EL (cell line): Measurements from ENCODE around the gene PLPPR3.
"Not testable (repeated sequence)": the region's sequence is repeated elsewhere in the genome, so short reads cannot be mapped to it uniquely, and the experiment has no call there.

Experiments used
- DNase-seq: peaks from one replicate; pipeline ENCODE4 v3.0.0-alpha.2; 2016

Gene PLPPR3

DNA sequence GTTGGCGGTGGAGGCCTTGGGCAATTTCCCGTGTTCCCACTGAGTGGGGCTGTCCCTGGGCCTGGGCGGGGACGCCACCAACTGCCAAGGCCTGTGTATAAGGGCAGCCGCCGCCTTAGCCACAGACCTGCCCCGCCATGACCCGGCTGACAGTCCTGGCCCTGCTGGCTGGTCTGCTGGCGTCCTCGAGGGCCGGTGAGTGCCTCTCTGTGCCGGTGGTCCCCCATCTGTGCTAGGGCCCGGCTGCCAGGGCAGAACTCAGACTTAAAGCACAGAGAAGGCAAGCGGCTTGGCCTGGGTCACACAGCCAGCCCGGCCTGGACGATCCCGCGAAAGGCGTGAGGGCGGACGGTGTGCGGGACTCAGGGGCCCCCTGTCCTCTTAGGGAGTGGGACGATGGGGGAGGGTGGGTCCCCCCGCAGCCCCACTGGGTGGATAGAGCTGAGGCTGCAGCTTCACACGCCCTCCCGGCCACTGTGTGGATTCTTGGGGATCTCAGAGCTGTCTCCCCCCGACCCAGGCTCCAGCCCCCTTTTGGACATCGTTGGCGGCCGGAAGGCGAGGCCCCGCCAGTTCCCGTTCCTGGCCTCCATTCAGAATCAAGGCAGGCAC lies 6.1 kb upstream of the PLPPR3 start, which contains the start of gene AZU1:
TSS of gene AZU1 (plus strand) at position 128 of the 612 bp plus-strand sequence. CDS start at position 138, 10 bp downstream.
- no peak for DNase-seq

DNA sequence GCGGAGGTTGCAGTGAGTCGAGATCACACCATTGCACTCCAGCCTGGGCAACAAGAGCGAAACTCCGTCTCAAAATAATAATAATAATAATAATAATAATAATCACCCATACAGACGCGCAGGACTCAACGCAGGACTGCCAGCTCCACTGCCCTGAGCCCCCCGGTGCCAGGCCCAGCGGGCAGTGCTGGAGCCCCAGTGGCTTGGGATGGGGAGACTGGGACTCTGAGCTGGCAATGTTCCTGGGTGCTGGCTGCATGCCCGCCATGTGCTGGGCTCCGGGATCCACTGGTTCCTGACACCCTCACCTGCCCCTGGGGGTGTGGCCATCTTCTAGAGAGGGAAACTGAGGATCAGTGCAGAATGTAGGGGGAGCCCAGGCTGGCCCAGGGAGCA lies 5.6 kb upstream of the PLPPR3 start:
- DNase-seq: no peak

DNA sequence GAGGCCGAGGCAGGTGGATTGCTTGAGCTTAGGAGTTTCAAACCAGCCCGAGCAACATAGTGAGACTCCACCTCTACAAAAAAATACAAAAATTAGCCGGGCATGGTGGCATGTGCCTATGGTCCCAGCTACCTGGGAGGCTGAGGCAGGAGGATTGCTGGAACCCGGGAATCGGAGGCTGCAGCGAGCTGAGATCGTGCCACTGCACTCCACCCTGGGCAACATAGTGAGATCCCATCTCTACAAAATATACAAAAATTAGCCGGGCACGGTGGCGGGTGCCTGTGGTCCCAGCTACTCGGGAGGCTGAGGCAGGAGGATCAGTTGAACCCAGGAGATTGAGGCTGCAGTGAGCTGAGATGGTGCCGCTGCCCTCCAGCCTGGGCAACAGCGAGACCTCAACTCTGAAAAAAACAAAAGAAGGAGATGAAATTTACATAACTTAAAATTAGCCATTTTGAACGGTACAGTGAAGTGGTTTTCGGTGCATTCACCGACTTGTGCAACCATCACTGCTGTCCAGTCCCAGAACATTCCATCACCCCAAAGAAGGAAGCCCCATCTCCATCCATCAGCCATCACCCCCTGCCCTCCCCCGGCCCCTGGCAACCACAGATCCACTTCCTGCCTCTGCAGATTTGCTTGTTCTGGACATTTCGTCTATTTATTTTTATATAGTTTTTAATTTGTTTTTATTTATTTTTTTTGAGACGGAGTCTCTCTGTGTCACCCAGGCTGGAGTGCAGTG lies 4.3 kb upstream of the PLPPR3 start:
- DNase-seq: no peak

DNA sequence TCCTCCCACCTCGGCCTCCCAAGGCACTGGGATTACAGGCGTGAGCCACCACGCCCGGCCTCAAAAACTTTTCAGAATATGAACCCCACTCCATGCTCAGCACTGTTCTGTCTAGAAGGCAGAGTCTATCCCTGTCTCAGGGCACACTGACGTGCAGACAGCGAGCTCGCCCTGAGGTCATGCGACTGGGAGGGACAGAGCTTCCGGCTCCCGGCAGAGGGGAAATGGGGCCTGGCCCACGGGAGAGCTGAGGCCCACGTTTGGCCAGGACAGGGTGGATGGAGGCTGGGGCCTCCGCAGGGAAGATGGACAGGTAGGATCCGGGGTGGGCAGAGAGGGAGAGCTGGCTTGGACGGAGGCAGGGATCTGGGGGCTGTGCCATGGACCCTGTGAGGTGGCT lies 3.1 kb upstream of the PLPPR3 start:
- DNase-seq: no peak

DNA sequence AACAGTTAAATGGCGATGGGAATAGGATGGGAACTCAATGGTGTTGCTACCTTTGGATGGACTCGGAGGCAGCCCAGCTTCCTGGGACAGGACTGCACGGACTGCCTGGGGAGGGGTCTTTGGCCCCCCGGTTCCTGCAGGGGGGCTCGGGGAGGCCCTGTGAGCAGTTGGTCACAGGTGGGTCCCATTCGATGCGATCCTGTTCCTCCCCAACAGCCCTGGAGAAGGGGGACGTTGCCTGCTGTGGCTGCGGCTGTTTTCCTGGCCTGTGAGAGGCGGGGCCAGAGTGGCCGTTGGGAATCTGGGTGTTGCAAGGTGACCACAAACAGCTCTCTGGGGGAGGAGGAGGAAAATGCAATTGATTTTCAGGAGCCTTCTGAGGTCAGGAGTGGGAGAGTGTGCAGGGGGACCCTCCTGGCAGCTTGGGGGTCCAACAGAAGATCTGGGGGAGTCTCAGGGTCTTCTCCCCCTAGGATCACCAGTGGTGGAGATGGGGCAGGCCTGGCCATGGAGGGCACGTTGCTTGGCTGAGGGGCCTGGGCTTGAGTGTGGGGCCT lies 1.9 kb upstream of the PLPPR3 start:
- DNase-seq: no peak

DNA sequence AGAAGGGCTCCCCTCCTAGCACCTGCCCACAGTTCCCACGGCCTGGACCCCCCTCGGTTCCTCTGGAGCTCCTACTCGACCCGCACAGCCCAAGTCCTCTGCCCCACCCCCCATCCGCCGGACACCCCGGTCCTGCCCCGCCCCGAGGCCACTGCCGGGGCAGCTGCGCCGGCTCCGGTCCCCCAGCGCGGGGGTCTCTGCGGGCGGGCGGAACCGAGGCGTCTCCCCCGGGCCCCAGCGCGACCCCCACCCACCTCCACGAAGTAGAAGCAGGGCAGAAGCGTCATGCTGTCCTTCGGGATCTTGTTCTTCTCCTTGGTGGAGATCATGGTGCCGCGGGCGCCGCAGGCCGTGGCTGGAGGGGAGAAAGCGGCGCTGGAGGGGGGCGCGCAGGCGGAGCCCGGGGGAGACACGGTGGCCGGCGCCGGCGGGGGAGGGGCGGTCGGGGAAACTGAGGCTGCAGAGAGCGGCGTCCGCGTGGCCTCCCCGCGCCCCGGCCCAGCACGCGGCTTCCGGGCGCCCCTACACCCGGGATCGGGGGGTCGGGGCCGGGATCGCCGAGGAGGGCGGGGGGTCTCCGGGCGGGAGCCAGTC lies 427 bp downstream of the PLPPR3 start:
- DNase-seq: no peak

DNA sequence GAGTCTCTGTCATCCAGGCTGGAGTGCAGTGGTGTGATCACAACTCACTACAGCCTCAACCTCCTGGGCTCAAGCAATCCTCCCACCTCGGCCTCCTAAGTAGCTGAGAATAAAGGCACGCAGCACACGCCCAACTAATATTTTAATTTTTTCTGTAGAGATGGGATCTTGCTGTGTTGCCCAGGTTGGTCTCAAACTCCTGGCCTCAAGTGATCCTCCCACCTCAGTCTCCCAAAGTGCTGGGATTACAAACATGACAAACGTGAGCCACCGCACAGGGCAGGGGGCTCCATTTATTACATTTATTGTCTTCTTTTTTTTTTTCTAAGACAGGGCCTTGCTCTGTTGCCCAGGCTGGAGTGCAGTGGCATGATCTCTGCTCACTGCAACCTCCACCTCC lies 1.5 kb downstream of the PLPPR3 start:
- DNase-seq: not testable (repeated sequence)

DNA sequence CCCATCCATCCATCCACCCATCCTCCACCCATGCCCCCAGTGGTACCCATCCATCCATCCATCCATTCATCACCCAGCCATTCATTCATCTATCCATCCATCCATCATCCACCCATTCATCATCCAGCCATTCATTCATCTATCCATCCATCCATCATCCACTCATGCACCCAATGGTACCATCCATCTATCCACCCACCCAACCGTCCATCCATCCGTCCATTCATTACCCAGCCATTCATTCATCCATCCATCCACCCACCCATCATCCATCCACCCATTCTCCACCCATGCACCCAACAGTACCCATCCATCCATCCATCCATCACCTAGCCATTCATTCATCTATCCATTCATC lies 5.3 kb downstream of the PLPPR3 start:
- no peak for DNase-seq

DNA sequence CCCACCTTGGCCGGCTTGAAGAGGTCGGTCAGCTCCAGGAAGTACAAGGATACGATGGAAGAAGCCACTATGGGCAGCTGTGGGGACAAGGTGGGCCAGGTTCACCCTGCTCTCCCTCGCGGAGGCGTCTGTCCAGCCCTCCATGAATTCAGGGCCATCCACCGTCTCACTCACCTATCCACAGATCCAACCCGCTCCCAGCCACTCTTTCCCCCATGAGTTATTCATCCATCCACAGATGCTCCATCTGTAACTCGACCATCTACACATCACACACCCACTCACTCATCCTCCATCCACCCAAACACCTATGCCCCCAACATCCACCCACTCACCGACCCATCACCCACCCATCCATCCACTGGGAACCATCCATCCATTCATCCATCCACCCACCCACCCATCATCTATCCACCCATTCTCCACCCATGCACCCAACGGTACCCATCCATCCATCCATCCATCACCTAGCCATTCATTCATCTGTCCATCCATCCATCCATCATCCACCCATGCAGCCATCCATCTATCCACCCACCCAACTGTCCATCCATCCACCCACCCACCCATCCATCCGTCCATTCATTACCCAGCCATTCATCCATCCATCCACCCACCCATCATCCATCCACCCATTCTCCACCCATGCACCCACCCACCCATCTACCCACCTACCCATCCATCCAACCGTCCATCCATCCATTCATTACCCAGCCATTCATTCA lies 5.8 kb downstream of the PLPPR3 start:
- no peak for DNase-seq

DNA sequence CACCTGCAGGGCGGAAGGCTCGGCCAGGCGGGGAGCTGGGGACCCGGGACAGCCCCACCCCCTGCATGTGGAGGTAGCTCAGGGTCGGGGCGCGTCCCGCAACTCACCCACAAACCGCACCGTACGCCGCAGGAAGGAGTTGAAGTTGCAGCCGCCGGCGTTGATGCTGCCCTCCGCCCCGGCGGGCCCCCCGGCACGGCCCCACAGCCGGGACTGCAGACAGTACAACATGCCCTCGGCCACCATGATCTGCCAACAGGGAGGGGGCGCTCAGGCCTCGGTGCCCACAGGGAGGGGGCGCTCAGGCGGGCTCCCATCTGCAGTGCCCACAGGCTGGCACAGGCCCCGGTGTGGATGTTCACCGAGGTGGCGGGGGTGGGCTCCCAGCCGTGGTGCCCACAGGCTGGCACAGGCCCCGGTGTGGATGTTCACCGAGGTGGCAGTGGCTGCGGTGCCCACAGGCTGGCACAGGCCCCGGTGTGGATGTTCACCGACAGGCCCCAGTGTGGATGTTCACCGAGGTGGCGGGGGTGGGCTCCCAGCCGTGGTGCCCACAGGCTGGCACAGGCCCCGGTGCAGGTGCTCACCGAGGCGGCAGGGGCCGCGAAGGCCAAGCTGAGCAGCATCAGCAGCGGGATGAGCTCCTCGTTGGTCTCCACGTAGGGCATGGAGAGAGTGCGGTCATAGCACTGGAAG lies 6.5 kb downstream of the PLPPR3 start:
- no peak for DNase-seq

DNA sequence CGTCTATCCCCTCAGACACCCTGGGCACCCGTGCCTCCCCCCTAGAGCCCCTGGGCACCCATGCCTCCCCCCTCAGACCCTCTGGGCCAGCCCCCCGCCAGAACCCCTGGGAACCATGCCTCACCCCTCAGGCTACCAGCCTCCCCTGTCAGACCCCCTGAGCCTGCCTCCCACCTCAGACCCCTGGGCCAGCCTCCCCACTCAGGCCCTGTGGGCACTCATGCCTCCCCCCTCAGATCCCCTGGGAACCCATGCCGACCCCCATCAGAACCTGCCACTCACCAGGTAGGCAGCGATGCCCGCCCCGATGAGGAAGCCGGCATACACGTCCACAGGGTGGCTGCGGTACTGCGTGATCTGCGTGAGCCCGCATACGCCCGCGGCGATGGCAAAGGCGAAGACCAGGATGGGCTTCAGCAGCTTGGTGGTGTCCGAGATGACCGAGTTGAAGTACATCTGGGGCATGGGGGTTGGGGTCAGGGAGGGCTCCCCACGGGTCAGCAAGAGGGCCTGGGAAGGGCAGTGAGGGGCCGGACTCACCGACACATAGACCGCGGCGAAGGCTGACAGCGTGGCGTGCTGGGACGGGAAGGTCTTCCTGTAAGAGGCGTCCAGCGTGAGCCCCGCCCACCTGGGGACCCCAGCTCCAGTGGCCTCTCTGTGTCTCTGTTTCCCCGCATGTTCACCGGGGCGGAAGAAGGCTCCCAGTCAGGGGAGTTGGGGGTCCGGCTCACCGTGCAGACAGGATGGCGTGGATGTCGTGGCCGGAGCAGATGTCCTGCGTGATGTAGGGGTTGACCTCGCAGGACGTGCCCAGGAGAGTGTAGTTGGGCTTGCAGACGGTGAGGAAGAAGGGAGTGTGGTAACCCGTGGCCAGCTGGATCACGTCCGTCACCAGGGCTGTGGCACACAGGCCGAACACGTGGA lies 7.3 kb downstream of the PLPPR3 start:
- no peak for DNase-seq

DNA sequence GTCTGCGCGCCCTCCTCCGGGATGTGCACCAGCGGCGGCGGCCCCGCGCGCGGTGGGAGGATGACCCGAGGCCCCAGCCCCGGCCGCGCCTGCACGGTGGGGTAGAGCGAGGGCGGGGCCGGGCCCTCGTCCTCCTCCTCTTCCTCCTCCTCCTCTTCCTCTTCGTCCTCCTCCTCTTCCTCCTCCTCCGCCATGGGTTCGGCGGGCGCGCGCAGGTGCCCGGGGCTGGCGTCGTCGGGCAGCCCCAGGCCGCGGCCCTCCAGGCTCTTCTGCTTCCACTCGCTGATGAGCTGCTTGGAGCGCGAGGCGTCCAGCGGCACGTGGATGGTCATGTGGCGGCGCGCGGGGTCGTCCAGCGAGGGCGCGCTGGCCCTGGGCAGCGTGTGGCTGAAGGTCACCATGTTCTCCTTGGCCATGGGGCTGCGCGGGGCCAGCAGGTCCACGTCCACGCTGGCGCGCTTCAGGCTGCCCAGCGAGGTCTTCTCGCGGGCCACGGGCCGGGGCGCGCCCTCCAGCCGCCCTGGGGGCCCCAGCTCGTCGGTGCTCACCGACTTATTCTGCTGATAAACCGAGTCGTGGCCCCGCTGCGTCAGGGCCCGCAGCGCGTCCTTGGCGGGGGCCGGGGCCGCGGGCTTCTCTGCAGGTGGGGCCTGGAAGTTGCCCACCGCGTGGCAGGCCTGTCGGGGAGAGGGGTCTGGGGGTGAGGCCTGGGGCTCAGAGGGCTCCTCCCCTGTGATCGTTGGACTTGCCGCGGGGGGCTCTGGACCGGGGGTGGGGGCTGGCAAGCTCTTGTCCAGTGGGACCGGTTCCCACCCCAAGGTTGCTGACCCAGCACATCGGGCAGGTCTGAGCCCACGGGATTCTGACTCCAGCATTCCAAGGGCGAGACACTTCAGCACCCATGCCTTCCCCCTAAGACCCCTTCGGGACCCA lies 8.3 kb downstream of the PLPPR3 start:
- DNase-seq: no peak

DNA sequence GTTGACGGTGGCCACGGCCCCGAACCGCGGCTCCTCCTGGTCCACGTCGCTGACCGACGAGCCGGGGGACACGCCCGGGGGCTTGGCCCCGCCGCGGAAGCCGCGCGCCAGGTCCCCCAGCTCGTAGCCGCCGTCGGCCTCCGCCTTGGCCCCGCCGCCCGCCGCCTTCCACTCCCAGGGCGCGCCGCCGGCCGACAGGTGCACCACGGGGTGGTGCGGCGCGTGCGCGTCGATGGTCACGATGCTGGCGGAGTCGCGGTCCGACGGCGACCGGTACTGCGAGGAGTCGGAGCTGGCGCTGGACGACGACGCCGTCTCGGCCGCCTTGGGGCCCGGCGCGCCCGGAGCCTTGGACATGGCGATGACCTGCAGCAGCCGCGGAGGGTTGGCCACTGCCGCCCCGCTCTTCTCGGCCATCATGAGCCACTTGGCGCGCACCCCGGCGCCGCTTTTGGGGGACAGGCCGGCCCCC lies 9.0 kb downstream of the PLPPR3 start:
- no peak for DNase-seq

DNA sequence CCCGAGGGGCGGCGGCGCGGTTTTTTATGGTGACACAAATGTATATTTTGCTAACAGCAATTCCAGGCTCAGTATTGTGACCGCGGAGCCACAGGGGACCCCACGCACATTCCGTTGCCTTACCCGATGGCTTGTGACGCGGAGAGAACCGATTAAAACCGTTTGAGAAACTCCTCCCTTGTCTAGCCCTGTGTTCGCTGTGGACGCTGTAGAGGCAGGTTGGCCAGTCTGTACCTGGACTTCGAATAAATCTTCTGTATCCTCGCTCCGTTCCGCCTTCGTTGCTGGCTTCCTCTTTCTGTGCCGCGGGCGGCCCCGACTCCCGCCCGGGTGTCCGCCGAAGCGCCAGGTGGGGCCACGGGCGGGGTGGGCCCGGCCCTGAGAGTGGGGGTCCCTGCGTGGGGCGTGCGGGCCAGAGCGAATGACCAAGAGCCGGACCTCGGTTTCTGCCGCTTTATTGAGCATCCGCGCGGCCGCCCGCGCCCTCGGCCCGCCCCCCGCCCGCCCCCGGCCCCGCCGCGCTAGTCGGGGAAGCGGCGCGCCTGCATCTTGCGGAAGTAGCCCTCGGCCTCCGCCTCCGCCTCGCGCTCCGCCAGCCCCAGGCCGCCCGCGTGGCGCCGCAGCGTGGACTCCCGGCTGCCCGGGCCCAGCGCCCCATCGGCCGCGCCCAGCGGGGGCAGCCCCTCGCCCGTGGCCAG lies 9.6 kb downstream of the PLPPR3 start:
- DNase-seq: no peak

DNA sequence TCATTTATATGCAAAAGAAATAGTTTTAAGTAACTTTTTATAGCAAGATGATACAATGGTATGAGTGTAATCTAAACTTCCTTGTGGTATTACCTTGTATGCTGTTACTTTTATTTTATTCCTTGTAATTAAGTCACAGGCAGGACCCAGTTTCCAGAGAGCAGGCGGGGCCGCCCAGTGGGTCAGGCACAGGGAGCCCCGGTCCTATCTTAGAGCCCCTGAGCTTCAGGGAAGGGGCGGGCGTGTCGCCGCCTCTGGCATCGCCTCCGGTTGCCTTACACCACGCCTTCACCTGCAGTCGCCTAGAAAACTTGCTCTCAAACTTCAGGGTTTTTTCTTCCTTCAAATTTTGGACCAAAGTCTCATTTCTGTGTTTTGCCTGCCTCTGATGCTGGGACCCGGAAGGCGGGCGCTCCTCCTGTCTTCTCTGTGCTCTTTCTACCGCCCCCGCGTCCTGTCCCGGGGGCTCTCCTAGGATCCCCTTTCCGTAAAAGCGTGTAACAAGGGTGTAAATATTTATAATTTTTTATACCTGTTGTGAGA lies 10.2 kb downstream of the PLPPR3 start:
- no peak for DNase-seq

DNA sequence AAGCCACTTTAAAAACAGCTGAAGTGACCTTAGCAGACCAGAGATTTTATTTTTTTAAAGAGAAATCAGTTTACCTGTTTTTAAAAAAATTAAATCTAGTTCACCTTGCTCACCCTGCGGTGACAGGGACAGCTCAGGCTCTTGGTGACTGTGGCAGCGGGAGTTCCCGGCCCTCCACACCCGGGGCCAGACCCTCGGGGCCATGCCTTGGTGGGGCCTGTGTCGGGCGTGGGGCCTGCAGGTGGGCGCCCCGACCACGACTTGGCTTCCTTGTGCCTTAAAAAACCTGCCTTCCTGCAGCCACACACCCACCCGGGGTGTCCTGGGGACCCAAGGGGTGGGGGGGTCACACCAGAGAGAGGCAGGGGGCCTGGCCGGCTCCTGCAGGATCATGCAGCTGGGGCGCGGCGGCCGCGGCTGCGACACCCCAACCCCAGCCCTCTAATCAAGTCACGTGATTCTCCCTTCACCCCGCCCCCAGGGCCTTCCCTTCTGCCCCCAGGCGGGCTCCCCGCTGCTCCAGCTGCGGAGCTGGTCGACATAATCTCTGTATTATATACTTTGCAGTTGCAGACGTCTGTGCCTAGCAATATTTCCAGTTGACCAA lies 10.8 kb downstream of the PLPPR3 start:
- no peak for DNase-seq

DNA sequence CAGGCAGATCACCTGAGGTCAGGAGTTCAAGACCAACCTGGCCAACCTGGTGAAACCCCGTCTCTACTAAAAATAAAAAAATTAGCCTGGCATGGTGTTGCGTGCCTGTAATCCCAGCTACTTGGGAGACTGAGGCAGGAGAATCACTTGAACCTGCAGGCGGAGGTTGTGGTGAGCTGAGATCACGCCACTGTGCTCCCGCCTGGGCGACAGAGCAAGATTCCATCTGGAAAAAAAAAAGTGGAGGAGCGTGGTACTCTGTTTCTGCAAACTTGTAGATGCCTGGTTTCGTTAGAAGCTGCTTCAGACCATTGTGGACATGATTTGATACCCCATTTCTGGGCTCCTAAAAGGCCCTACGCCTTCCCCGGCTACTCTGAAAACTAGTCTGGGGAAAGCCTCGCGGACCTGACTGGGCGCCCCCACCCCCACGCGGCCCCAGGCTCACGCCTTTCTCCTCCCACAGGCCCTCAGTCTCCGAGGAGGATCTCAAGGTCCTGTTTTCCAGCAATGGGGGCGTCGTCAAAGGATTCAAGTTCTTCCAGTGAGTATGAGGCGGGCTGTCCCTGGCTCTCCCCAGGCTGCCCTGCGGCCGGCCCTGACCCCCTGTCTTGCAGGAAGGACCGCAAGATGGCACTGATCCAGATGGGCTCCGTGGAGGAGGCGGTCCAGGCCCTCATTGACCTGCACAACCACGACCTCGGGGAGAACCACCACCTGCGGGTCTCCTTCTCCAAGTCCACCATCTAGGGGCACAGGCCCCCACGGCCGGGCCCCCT lies 11.5 kb downstream of the PLPPR3 start:
- DNase-seq: no peak

DNA sequence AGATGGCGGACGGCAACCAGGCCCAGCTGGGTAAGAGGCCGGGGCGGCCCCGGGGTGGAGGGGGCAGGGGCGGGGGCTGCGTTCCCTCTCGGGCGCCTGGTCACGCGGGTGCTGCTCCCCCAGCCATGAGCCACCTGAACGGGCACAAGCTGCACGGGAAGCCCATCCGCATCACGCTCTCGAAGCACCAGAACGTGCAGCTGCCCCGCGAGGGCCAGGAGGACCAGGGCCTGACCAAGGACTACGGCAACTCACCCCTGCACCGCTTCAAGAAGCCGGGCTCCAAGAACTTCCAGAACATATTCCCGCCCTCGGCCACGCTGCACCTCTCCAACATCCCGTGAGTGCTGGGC lies 13.4 kb downstream of the PLPPR3 start:
- no peak for DNase-seq
